HG03521 (cell line): ENCODE measurements around the gene PTPRD.

ENCODE experiments used
- ATAC-seq: cut with Tn5 transposase; IDR thresholded peaks from one replicate; pipeline ENCODE4 v1.9.1; 2021; ENCODE audit warnings: mild to moderate bottlenecking, moderate library complexity; ENCODE audit not compliant: unreplicated experiment

The PTPRD gene

GRCh38 chr9:10612641-10613398 lies at the start of gene PTPRD:
TSS of gene PTPRD (minus strand) at chr9:10613002.
- ATAC-seq, result peak; percentile 100

- ATAC-seq, result no peak
These were observed 49.2 kb upstream of the PTPRD start for GRCh38 chr9:10661994-10662393.

DNA sequence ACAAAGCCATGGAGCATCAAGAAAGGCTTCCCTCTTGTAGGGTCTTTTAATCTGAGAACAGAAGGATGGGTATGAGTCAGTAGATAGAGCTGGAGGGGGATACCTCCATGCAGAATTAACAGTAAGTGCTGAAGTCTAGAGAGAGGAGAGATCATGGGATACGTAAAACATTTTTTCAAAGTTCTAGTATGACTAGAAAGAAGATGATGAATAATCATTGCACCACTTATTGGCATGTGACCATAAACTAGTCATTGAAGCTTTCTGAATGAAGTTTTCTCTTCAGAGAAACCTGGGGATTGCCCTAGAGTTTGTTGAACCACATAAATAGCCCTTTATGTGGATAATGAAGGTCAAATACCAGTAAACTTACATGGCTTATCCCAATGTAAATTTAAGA lies 48.6 kb upstream of the PTPRD start:
- ATAC-seq, result no peak

DNA sequence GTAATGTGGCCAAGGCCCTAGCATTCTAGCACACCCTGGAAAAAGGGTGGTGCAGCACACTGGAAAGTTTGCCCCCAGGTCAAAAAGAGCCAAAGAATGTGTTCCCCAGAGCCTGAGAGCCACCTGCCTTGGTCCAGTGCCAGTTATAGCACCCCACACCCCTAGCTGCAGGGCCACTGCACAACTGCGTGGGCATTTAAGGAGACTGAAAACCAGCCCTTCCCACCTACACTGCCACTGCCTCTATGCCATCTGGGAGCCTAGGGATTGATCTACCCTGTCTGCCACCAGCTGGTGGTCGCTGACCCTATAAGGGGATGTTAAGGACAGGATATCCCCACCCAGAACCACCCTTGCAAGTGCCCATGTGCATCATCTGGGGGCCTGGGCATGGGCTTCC lies 38.2 kb upstream of the PTPRD start:
- no peak for ATAC-seq

DNA sequence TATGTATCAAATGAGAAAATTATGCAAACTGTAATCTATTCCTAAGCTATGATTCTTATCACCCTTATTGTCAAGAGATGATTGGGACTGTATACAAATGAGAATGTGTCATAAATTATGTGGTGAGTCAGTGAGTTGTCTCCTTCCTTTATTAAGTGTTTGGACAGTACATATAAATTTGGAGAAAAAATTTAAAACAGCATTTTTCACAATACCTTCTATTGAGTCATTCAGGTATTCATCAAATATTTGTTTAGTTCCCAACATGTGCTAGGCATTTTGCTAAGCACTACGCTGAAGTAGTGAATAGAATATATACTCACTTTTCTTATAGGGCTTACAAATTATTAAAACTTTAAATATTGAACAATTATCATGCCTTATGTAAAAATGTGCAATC lies 36.3 kb upstream of the PTPRD start:
- ATAC-seq, result no peak

GRCh38 chr9:10633785-10634184 lies 21.0 kb upstream of the PTPRD start:
- ATAC-seq, result no peak

- no peak for ATAC-seq
These were observed 1.5 kb upstream of the PTPRD start for GRCh38 chr9:10614196-10614800.

DNA sequence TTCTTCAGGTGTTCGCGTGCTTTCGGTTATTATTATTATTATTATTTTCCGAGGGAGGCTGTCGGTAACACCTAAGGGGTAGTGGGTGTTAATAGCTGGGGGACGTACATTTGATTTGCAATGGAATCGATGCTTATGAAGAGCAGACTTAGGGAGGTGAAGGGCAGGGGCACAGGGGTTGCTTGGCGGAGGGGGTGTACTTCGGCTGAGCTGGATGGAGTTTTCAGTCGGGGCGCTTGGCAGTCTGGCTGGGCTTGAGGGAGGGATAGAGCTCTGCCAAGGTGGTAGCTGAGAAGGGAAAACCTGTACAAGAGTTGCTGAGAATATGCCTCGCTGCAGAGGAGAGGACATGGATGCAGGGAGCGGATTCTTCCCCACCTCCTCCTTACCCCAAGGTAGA lies 617 bp upstream of the PTPRD start:
- no peak for ATAC-seq

DNA sequence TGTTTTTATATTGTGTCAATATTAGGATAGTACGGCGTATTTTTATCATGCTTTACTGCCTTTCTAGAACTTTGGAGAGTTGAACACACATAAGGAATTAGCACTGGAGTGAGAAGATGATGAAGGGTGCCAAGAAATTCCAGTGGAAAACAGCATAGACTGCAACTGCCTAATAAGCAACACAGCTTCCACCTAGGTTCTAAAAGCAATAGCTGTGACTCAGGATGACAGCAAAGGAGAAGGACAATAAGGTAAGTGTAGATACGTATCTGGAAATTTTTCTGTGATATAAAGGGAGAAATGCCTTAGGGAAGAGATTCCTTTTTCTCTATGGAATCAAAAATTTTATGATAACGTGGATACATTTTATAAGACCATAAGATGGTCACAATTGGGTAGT lies 7.4 kb downstream of the PTPRD start:
- ATAC-seq, result no peak

GRCh38 chr9:10604927-10605326 lies 7.9 kb downstream of the PTPRD start:
- no peak for ATAC-seq

DNA sequence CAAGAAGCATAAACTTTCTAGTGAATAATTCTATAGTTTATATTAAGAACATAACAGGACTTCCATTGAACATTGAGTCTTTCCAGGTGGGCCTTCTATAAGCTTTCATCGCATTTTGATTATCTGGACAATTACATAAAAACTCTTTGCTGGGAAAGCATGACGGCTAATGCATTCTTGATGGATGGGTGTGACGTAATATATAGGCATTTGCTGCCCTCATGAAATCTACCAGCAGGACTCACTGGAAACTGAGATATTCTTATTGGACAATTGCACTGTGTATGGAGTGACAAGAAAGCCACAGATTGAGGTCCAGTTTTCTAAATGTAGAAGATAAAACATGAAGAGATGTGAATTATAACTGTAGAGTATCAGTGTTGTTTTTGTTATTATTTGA lies 15.0 kb downstream of the PTPRD start:
- no peak for ATAC-seq

DNA sequence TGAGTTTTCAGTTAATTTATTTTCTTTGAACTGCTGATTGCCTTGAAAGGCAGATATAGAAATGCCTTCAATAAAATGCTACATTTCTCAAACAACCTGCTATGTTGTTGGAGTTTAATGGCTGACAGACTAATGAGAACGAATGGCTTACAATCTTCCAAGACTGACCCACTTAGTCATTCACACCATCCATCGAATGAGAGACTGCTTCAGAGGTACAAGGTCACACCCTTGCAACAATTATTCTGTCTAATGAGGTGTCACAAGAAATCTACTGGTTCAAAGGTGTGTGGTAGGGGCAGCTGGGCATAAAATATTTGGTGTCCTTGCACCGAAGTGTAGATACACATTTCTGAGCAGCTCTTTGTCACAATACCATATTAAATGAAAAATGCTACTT lies 18.3 kb downstream of the PTPRD start:
- no peak for ATAC-seq

- ATAC-seq, result no peak
These were observed 26.4 kb downstream of the PTPRD start for GRCh38 chr9:10586407-10586806.

- no peak for ATAC-seq
These were observed 41.1 kb downstream of the PTPRD start for GRCh38 chr9:10571699-10572098.

DNA sequence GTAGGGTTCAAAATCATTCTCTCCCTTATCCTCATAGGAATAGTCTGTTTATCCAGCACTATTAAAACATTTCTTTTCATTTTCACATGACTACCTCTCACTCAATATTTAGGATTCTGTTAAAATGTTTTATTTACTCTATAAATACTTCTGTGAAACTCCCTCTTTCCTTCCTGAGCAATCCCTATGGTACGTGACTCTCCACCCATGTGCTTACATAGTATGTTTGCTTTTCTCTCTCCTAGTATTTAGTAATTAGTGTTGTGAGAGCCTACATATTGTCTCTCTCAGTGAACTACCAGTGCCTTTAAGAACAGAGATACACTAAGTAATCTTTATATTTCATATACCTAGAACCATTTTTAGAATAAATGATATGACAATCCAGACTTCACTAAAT lies 46.0 kb downstream of the PTPRD start:
- no peak for ATAC-seq

DNA sequence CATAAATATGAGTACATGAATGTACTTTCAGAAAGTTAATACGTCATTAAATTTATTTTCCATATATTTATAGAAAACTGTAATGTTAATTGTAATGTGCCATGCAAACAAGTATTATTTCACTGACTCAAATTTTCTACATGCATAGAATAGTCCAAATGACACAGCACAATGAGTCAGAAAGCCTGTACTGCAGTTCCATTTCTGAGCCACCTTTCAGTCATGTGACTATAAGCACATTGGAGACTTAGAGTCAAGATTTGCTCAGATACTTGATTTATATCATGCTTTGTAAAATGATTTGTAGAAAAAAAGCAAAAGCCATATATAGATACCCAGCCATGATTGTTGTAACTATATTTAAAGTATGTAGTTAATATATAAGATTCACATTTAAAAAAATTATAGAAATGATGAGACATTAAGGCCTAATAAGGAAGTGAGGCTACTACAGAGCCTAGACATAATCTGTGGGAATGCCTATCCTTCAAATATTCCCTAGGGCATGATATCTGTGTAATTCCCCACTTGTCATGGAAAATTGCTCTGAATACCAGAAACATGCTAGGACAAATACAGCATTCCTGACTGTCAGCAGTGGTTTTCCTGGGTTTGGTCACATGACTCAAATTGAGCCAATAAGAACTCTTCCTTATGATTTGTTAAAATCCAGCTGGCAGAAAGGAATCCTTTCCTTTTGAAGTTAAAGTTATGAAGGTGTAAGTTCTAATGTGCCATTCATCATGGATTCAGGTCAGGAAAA lies 50.0 kb downstream of the PTPRD start:
- ATAC-seq, result no peak

GRCh38 chr9:10548348-10548747 lies 64.5 kb downstream of the PTPRD start:
- ATAC-seq, result no peak

- no peak for ATAC-seq
These were observed 74.7 kb downstream of the PTPRD start for GRCh38 chr9:10538073-10538472.

DNA sequence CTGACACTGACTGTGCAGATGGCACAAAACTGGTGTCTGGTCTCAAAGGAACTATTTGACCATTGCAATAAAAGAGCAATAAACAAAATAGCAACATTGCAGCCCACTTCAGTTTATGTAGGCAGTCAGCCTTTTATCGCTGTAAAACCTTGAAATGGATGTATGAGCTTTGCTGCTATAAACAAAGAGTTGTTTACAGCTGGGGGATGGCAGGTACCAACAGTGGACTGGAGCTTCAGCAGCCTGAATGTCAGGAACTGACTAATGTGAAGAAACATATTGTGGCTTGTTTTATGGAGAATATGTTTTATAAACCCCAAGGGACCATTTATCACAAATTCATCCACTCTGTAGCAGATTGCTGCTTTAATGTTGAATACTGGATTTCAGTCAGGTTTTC lies 78.0 kb downstream of the PTPRD start:
- ATAC-seq, result no peak

- no peak for ATAC-seq
These were observed 86.8 kb downstream of the PTPRD start for GRCh38 chr9:10525972-10526371.

GRCh38 chr9:10523164-10523563 lies 89.6 kb downstream of the PTPRD start:
- ATAC-seq, result no peak

GRCh38 chr9:10512144-10512543 lies 100.7 kb downstream of the PTPRD start:
- no peak for ATAC-seq
